Right lobe of liver (tissue), 4 donors: ENCODE results near the gene PLXNC1.

ENCODE experiments used
- POLR2A ChIP-seq: fragments of 450-650 bp; IDR thresholded peaks from one replicate; pipeline ENCODE4 v1.6.1; 2017; ENCODE audit warnings: antibody characterized with exemption, mild to moderate bottlenecking
- TF ChIP-seq, protein P1 (sequence below), 4 donors: fragments of 200-600 bp in 3 of 4; fragments of 450-650 bp in 1 of 4; IDR thresholded peaks; one replicate each; pipeline versions ENCODE4 v1.5.1 to v1.8.0; 2016 to 2022; ENCODE audit warnings: antibody characterized with exemption in 4 of 4, mild to moderate bottlenecking in 2 of 4
- donor health status: DM: no; HTN: no; CAD: no.
- donor health status: DM: no; HTN: no; CAD: no.
- donor health status: DM: no; HTN: yes; CAD: no.

DNA sequence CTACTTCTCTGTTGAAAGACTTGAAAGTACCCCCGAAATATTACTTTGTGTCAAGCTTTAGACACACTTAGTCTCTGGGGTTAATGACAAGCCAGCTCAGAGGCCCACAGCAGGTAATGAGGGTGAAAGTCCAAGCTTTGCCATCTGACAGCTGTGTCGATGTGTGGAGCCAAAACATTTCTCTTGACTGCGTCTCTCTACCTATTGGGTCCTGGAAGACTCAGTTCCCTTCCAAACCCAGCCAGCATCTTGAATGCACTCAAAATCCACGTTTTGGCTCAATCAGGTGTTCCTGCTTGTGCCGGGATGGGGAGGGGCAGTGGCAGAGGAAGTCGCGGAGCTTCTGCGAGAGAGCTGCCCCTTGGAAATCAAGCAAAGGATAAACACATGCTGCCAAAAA, 3.2 kb downstream of the PLXNC1 start:
- TF ChIP-seq POLR2A: no peak
- TF ChIP-seq, protein P1, sequence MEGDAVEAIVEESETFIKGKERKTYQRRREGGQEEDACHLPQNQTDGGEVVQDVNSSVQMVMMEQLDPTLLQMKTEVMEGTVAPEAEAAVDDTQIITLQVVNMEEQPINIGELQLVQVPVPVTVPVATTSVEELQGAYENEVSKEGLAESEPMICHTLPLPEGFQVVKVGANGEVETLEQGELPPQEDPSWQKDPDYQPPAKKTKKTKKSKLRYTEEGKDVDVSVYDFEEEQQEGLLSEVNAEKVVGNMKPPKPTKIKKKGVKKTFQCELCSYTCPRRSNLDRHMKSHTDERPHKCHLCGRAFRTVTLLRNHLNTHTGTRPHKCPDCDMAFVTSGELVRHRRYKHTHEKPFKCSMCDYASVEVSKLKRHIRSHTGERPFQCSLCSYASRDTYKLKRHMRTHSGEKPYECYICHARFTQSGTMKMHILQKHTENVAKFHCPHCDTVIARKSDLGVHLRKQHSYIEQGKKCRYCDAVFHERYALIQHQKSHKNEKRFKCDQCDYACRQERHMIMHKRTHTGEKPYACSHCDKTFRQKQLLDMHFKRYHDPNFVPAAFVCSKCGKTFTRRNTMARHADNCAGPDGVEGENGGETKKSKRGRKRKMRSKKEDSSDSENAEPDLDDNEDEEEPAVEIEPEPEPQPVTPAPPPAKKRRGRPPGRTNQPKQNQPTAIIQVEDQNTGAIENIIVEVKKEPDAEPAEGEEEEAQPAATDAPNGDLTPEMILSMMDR (IDR thresholded peaks at IDR 0.05): no peak
